GM21723 (cell line): ENCODE measurements around the gene NUCB1.
"Not testable (repeated sequence)": the region's sequence is repeated elsewhere in the genome, so short reads cannot be mapped to it uniquely, and the experiment has no call there.

Experiments used
- ATAC-seq: cut with Tn5 transposase; IDR thresholded peaks from one replicate; pipeline ENCODE4 v1.9.1; 2021; ENCODE audit warnings: mild to moderate bottlenecking, moderate library complexity; ENCODE audit not compliant: unreplicated experiment

Gene NUCB1

DNA sequence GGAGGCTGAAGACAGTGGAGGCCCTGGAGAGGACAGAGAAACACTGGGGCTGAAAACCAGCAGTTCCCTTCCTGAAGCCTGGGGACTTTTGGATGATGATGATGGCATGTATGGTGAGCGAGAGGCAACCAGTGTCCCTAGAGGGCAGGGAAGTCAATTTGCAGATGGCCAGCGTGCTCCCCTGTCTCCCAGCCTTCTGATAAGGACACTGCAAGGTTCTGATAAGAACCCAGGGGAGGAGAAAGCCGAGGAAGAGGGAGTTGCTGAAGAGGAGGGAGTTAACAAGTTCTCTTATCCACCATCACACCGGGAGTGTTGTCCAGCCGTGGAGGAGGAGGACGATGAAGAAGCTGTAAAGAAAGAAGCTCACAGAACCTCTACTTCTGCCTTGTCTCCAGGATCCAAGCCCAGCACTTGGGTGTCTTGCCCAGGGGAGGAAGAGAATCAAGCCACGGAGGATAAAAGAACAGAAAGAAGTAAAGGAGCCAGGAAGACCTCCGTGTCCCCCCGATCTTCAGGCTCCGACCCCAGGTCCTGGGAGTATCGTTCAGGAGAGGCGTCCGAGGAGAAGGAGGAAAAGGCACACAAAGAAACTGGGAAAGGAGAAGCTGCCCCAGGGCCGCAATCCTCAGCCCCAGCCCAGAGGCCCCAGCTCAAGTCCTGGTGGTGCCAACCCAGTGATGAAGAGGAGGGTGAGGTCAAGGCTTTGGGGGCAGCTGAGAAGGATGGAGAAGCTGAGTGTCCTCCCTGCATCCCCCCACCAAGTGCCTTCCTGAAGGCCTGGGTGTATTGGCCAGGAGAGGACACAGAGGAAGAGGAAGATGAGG is 26.4 kb upstream of the NUCB1 start:
- no peak for ATAC-seq

DNA sequence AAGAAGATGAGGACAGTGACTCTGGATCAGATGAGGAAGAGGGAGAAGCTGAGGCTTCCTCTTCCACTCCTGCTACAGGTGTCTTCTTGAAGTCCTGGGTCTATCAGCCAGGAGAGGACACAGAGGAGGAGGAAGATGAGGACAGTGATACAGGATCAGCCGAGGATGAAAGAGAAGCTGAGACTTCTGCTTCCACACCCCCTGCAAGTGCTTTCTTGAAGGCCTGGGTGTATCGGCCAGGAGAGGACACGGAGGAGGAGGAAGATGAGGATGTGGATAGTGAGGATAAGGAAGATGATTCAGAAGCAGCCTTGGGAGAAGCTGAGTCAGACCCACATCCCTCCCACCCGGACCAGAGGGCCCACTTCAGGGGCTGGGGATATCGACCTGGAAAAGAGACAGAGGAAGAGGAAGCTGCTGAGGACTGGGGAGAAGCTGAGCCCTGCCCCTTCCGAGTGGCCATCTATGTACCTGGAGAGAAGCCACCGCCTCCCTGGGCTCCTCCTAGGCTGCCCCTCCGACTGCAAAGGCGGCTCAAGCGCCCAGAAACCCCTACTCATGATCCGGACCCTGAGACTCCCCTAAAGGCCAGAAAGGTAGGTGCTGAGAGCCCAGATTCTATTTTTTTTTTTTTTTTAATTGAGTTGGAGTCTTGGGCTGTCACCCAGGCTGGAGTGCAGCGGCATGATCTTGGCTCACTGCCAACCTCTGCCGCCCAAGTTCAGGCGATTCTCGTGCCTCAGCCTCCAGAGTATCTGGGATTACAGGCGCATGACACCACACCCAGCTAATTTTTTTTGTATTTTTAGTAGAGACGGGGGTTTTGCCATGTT is 25.6 kb upstream of the NUCB1 start:
- no peak for ATAC-seq

DNA sequence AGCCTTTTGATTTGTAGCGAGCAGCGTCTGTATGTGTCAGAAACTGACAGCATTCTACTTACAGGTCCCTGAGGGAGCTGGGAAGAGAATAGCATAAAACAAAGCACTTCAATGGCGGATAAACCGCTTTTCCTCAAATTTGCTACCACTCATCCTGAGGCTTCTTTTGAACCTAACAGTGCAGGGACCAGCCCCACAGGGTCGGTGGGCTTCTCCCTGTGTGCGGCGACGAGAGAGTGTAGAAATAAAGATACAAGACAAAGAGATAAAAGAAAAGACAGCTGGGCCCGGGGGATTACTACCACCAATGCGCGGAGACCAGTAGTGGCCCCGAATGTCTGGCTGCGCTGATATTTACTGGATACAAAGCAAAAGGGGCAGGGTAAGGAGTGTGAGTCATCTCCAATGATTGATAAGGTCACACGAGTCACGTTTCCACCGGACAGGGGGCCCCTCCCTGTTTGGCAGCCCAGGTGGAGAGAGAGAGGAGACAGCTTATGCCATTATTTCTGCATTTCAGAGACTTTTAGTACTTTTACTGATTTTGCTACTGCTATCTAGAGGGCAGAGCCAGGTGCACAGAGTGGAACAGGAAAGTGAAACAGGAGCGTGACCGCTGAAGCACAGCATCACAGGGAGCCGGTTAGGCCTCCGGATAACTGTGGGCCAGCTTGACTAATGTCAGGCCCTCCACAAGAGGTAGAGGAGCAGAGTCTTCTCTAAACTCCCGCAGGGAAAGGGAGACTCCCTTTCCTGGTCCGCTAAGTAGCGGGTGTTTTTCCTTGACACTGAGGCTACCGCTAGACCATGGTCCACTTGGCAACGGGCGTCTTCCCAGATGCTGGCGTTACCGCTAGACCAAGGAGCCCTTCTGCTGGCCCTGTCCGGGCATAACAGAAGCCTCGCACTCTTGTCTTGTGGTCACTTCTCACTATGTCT is 23.8 kb upstream of the NUCB1 start:
- not testable (repeated sequence) for ATAC-seq

DNA sequence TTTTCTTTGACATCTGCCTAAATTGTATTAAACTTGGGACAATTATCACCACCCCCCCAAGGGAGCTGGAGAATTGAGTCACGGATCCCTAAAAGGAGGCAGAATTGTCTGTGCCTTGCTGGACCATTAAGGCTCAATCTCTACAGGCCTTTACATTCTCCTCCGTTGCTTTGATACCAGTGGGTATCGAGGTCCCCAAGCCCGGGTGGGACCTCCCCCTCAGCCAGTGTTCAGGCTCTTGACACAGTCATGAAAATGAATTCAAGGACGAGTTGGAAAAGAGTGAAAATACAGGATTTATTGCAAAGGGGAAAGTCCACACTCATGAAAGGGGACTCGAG is 22.3 kb upstream of the NUCB1 start:
- ATAC-seq = no peak

DNA sequence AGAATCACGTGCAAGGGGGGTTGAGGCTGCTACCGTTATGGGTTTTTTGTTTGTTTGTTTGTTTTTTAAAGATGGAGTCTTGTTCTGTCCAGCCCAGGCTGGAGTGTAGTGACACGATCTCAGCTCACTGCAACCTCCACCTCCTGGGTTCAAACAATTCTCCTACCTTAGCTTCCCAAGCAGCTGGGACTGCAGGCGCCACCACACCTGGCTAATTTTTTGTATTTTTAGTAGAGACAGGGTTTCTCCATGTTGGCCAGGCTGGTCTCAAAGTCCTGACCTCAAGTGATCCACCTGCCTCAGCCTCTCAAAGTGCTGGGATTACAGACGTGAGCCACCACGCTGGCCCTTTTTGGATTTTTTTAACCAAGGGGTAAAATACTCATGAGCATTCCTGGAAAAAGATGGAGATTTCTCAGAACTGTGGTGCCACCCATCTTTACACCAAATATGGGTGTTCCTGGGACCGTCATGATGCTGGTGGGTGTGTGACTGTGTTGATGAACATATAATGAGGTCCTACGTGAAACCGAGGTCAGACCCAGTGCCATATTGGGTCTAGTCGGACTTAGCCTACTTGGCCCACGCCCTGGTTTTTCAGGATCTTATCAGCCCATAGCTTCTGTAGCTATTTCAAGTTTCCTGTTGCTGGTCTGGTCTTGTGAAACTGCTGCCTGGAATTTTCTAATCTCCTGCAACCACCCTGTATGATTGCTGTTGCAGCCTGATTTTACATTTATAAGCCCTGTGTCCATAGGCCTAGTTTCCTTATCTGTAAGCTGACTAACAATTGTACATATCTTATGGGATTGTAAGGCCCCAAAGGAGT is 21.7 kb upstream of the NUCB1 start:
- no peak for ATAC-seq

DNA sequence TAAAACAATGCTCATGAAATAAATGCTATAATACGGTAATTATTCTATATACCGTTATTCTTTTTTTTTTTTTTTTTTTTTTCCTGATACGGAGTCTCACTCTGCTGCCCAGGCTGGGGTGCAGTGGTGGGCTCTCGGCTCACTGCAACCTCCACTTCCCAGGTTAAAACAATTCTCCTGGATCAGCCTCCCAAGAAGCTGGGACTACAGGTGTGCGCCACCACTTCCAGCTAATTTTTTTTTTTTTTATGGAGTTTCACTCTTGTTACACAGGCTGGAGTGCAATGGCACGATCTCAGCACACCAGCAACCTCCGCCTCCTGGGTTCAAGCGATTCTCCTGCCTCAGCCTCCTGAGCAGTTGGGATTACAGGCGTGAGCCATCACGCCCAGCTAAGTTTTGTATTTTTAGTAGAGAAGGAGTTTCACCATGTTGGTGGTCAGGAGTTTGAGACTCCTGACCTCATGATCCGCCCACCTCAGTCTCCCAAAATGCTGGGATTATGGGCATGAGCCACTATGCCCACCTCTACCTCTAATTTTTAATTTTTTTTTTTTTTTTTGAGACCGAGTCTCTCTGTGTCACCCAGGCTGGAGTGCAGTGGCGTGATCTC is 21.0 kb upstream of the NUCB1 start:
- ATAC-seq = no peak

DNA sequence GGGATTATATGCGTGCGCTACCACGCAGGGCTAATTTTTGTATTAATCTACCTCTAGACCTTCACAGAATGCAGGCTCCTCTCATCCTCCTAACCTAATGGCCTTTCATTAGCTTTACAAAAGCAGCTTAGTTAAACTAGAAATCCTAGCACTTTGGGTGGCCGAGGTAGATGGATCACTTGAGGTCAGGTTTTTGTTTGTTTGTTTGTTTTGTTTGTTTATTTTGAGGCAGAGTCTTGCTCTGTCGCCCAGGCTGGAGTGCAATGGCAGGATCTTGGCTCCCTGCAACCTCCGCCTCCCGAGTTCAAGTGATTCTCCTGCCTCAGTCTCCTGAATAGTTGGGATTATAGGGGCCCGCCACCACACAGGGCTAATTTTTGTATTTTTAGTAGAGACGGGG is 20.4 kb upstream of the NUCB1 start:
- not testable (repeated sequence) for ATAC-seq

DNA sequence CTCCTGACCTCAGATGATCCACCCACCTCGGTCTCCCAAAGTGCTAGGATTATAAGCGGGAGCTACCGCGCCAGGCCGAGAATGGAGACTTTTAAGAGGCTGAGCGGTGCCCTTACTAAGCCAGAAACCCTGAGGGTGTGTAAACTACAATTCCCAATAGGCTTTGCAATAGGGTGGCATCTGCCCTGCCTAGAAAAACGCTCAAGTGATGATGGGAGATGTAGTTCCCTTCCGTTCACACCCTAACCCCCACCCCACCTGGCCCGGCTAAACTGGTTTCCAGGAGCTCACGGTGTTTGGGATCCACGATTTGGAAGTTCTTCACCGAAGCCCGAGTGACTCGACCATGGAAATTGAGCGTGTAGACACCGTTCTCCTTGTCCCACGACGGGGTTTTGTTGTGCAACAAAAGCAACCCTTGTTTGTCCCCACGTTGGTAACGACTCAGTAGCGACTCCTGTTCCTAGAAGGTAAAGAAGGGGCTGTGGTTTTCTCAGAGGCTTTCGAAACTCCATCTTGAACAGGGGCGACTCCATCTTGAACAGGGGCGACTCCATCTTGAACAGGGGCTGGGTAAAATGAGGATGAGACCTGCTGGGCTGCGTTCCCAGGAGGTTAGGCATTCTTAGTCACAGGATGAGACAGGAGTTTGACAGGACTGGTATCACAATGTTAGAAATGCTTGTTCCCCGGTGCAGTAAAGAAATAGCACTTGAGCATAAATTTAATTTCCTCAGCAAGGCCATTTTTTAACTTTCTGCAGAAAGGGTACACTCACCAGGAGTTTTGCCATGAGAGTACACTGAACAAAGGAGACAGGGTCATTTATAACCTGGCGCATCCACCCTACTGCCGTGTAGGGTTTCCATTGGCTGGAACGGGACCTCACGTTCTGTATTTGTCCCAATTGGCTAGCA is 18.1 kb upstream of the NUCB1 start:
- no peak for ATAC-seq

DNA sequence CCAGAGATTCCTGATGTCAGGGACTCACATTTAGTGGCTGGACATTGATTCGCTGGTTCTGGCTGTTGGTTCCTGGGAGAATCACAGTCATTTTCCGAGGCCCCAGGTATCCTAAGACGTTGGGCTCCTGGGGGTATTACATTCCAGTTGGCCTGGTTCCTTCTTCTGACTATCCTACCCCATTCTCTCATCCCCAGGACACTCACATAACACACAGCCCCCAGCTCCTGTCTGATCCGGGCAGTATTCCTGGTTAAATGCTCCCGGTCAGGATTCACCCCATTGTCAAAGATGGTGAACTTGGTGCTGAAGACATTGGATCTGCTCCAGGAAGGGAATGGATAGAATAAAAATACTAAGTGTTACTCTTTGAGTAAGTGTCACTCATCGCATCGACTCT is 16.4 kb upstream of the NUCB1 start:
- no peak for ATAC-seq

DNA sequence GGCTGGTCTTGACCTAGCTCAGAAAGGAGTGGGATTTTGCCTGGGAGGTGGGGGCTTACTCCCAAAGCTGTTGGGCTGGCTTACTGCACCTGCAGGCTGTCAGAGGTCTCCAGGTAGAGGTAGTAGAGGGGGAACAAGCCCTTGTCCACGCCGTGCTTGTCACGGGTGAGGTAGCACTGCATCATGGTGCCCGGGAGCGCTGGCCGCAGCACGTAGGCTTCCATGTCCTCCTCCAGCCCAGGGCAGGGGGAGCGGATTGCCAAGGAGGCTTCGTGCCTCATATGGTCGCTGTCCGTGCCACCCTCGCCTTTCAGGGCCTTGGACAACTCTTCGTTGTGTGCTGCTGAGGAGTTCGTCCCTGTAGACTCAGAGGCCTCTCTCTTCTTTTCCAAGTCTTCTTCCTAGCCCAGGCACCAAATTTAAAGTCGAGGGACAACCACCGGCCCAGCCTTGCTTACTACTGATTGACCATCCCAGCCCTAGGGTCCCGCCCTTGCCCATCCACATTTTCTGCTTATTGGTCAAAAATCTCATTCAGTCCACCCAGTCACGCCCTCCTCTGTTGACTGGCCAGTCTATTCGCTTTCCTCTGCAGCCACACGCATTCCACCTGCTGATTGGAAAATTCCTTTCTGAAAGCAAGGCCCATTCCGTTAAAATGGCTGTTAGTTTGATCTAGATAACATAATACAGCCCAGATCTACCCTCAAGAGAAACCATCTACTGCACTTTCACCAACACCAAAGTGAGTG is 12.1 kb upstream of the NUCB1 start:
- no peak for ATAC-seq

DNA sequence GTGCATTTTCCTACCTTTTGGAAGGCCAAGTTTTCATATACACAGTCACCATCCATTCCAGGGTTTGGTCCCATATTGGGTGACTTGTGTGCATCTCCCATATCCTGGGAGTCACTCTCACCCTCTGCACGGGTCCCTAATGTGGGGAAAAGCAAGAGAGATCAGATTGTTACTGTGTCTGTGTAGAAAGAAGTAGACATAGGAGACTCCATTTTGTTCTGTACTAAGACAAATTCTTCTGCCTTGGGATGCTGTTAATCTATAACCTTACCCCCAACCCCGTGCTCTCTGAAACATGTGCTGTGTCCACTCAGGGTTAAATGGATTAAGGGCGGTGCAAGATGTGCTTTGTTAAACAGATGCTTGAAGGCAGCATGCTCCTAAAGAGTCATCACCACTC is 10.6 kb upstream of the NUCB1 start:
- ATAC-seq = not testable (repeated sequence)

DNA sequence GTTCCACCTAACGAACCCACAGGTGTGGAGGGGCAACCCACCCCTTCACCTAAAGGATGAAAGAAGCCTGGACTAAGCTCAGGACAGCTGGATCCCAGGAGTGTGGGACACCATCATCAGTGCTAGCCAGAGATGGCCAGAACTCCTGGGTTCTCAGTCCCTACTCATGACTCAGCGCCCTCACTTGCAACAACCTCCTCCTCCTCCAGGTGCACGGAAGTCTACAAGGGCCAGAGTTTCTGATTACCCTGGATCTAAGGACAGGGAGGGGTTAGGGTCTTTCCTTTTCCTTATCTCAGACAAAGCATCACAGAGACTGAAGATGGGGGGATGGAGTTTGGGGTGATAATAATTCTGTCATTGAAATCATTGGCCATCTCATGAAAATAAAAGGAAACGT is 9.6 kb upstream of the NUCB1 start:
- no peak for ATAC-seq

DNA sequence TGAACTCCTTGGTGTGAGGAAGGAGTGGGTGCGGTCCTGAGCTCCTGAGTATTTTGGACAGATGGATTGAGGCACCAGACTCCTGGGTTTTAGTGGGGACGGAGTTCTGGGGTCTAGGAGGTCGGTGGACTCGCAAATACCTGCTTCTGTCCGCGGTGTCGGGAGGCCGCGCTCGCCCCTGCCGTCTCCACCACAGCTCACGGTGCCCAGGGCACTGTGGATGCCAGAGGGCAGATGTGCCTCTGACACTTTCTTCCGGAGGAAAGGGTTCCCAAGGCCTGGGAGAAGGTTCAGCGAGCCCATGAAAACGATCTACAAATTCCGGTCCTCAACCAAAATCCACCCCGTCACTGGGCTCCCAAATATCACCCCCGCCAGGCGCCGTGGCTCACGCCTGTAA is 4.9 kb upstream of the NUCB1 start:
- ATAC-seq = no peak

DNA sequence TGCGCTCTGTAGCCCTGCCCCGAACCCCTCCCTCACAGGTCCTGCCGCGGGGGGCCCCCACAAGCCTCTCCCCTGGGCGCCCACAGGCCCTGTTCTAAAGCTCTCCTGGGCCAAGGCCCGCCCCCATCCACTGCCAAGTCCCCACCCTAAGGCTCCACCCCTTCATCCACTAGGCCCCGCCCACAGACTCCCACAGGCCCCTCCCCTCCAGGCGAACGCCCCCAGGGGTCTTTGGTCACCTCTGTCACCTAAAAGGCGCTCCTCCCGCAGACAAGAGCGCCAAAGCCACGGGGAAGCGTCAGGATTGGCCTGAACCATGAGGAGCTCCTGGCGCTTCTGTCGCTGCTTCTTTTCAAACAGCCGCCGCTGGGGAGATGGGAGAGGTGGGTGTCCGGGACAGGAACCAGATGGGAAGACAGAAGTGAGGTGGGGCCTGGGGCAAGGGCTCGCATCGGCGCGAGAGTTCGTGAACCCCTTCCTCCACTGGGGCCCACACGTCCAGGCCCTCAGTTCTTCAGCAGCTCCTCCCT is 3.9 kb upstream of the NUCB1 start:
- ATAC-seq = no peak

DNA sequence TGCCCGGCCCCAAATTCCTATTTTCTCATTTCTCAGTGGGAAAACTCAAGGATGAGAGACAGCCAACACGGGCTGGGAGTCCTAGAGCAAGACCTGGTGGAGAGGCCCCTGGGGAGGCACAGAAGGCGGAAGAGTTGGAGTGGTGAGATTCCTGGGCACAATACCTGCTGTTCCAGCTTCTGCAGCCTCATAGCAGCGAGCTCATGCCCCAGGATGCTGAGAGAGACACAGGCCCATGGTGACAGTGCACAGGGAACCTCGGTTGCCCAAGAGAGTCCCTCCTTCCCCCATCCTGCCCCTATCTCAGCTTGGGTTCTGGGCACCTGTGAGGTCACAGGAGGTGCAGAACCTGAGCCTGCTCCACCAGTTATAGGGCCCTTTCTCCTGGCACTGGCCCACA is 2.9 kb upstream of the NUCB1 start:
- no peak for ATAC-seq

DNA sequence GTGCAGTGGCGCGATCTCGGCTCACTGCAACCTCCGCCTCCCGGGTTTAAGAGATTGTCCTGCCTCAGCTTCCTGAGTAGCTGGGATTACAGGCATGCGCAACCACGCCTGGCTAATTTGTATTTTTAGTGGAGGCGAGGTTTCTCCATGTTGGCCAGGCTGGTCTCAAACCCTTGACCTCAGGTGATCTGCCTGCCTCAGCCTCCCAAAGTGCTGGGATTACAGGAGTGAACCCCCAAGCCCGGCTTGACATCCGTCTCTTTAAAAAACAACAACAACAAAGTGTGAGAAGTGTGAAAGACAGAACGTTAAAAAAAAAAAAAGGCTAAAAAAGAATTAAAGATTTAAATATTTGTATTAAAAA is 744 bp upstream of the NUCB1 start:
- ATAC-seq = not testable (repeated sequence)

DNA sequence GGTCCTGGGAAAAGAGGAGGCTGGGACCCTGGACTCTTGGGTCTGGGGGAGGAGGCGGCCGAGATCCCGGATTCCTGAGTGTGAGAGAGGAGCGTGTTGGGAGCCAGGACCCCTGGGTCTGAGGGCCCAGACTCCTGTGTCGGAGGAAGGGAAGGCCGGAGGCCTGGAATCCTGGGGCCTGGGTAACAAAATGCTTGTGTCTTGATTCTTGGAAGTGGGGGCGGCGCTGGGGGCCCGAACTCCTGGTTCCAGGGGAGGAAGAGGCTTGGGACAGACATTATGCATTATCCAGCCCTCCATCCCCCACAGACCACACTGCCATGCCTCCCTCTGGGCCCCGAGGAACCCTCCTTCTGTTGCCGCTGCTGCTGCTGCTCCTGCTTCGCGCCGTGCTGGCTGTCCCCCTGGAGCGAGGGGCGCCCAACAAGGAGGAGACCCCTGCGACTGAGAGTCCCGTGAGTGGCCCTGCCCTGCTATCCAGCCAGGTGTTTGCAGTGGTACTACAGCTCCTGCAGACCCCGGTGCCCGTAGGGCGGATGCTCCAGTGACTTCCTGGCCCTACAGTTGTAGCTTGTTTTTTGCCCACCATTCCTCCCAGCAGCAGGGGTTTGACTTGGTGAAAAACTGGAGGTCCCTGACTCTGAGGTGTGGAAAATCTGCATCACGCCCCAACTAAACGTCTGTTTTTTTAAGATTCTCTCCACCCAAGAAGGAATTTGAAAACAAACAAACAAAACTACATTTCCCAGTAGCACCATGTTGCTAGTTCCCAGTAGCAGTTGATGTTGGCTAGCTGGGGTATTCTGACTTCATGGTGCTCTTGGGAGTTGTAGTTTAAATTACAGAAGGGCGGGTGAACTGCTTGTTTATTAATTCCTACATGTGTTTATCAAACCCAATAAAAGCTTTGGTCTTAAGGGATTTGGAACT is 630 bp downstream of the NUCB1 start:
- no peak for ATAC-seq
